SIG-M5 treated with dmso at 0.1 percent for 504 hours (cell line): ENCODE measurements around the gene SERPINB7.
"Not testable (repeated sequence)": the region's sequence is repeated elsewhere in the genome, so short reads cannot be mapped to it uniquely, and the experiment has no call there.

Experiments
- DNase-seq: peaks from one replicate; lab custom pipeline; 2025; ENCODE audit not compliant: unreplicated experiment; lab: John Stamatoyannopoulos, UW

The SERPINB7 gene, protein sequence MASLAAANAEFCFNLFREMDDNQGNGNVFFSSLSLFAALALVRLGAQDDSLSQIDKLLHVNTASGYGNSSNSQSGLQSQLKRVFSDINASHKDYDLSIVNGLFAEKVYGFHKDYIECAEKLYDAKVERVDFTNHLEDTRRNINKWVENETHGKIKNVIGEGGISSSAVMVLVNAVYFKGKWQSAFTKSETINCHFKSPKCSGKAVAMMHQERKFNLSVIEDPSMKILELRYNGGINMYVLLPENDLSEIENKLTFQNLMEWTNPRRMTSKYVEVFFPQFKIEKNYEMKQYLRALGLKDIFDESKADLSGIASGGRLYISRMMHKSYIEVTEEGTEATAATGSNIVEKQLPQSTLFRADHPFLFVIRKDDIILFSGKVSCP

DNA sequence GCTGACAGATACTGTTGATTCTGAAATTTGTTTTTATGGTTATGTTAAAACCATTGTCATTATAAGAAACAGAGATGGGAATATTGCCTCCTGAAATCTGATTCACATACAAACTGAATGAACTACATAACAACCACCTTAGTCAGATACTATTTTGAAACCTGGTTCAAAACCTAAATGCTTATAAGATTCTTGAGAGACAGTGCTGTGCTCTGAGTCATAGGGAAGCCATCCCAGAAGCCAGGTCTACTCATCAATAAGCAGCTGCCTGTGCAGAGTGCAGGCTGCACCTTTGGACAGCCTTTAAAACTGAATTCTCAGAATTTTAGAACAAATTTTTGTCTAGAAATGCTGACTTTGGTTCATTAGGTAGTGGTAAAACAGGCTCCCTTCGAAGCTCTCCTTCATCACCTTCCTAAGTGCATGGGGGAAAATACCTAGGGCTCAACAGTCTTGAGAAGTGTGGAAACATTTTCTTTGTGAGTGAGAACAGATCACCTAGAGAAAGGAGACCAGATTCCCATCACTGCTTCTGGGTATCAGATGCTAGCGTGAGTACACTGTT is at the start of gene SERPINB7:
Gene SERPINB7 (plus strand): TSS at position 253 of the 565 bp plus-strand sequence. CDS start 6,955 bp downstream, outside the sequence.
- no peak for DNase-seq

DNA sequence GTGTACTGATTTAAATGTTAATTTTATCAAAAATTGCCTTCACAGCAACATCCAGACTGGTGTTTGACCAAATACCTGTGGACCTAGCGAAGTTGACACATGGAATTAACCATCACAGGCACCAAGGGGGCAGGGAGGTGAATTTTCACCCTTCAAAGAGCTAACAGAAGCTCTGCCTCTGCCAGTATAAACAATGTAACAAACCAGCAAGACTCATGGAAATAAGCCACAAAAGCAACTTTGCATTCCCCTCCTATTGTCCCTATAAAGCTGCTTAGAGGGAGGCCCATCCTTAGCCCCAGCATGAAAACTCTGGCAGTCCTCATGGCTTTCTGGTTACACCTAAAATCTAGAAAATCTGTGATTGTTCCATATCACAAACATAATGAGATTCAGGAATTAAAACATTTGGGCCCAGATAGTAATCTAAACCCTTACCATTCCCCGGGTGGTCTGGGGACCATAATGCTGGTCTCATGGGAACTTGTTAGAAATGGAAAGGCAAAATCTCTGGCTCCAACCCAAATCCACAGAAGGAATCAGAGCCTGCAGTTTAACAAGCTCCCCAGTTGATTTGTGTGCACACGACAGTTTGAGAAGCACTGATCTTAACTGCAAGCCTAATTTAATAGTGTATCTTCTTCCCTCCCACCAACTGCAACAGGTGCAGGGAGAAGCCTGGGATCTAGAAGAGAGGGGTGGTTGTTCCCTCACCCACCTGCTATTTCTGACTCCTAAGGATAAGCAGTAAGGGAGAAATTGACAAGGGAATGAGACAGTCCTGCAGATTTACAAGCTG is 49.3 kb upstream of the SERPINB7 start:
- DNase-seq, result no peak

DNA sequence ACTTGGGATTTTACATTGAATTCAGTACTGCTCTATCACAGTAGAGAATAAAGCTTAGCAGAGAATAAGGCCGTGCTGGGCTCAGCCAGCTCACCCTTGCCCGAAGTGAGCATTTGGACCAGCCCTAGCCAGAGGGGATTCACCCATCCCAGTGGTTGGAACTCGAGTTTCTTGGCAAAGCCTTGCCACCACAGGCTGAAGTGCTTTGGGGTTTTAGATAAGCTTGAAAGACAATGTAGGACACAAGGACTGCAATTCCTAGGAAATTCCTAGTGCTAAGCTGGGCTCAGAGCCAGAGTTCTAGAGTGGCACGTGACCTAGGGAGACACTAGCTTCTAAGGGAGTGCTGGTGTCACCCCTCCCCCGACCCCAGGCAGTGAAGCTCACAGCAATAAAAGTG is 44.4 kb upstream of the SERPINB7 start:
- no peak for DNase-seq

DNA sequence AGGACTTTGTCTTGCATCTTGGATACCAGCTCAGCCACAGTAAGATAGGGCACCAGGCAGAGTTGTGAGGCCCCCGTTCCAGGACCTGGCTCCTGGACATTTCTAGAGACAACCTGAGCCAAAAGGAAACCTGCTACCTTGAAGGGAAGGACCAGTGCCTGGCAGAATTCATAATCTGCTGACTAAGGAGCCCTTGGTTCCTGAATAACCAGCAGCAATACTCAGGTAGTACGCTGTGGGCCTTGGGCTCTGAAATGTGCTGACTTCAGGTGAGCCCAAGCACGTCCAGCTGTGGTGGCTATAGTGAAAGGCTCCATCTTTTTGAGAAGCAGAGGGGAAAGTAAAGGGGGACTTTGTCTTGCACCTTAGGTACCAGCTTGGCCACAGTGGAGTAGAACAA is 44.0 kb upstream of the SERPINB7 start:
- DNase-seq, result no peak

DNA sequence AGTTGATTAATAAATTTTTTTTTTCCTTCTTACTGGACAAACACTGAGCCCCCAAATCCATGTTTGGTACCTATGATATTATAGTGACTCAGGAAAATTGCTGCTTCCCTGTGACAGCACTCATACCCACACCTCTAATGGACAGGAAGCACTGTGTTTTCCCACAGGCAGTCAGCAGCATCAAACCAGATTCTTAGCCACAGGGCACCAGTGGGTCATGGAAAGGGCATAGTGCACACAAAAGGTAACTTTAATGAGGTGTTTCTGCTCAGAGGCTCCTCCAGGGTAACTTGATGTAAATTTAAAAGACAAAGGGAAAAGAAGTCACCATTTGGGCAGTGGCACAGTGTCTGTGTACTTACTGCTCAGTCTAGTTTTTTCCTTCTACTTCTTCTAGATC is 38.3 kb upstream of the SERPINB7 start:
- no peak for DNase-seq

DNA sequence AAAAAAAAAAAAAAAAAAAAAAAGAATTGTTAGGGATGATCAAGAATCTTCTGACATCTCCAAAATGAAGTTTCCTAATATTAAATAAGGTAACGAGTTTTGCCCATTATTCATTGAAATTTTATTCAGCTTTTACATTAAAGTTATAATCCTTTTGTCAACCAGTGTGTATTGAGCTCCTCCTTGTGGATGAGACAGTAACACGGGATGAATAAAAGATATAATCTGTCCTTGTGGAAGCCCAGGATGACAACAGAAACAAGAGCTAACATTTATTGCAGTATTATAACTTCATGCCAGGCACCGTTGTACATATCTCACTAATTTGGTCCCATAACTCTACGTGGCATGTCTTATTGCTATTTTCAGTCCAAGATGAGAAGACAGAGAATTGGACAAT is 33.4 kb upstream of the SERPINB7 start:
- DNase-seq, result no peak

DNA sequence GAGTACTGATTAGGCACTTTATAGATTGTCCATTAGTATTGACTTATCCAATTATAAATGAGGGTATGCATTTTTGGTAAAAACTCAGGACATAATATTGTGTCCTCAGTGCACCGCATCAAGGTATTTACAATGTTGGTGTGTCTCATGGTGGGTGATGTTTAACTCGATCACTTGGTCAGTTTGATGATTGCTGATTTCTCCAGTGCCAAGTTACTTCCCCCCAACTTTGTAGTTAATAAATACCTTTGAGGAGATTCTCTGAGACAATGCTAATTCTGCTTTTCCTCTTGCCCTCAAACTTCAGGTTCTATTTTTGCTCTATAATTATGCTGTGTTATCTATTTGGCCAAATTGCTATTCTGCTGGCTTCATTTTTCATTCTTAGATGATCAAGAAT is 28.2 kb upstream of the SERPINB7 start:
- no peak for DNase-seq

DNA sequence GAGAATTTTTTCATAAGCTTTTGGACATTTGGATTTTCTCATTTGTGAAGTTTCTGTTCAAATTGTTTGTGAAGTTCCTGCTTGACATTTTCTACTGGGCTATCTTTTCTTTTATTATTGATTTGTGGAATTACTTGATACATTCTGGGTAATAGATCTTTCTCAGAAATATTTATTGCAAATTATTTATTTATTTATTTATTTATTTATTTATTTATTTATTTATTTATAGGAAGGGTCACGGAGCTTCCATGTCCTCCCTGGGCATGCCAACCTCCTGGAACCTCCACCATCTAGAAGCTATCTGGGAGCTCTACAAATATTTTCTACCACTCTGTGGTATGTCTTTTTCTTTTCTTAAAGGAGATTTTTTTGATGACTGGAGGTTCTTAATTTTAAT is 25.7 kb upstream of the SERPINB7 start:
- DNase-seq, result no peak

DNA sequence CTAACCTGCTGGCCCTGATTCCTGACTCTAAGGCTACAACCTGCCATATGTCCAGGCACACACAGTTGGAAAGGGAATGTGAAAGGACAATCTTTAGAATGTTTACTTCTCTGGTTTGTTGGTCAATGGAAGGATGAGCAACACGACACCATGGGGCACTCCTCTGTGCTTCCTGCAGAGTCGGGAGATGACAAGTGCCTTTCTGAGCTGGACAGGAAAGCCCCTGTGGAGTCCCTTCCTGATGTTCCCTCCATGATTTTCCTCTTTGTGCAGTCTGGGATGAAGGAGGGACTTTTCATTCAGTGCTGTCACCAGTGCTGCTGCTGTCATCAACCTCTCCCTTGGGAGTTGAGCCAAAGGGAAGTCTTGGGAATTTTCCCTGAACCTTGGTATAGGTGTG is 22.6 kb upstream of the SERPINB7 start:
- DNase-seq, result no peak

DNA sequence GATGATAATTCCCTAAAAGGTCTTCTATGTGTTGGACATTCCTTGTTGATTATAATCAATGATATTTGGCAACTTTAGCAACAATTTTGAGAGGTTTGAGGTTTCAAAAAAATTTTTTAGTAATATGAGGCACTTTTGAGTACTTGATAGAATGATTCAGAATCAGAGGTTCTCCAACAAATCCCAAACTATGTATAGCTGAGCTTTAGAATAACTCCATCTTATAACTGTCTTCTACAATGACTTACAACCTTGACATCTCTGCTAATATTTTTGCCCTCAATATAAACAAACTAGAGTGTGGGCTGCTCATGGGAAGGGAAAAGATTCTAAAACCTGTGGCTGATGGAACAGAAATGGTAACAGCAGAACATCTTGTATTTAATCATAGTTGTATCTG is 21.5 kb upstream of the SERPINB7 start:
- no peak for DNase-seq

DNA sequence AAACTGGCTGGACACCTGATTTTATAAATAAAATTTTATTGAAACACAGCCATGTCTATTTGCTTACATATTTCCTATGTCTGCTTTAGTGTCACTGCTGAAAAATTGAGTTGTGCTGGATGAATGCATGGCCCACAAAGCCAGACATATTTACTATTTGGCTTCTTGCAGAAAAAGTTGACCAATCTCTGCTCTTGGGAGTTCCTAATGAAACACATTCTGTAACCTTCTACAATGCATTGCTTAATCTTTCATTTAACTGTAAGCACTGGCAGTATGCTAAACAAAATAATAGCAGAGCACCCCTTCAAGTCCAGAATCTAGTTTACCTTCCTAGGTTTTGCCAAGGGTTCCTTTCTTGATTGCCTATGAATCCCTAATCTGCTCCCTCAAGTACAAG is 17.7 kb upstream of the SERPINB7 start:
- DNase-seq, result no peak

DNA sequence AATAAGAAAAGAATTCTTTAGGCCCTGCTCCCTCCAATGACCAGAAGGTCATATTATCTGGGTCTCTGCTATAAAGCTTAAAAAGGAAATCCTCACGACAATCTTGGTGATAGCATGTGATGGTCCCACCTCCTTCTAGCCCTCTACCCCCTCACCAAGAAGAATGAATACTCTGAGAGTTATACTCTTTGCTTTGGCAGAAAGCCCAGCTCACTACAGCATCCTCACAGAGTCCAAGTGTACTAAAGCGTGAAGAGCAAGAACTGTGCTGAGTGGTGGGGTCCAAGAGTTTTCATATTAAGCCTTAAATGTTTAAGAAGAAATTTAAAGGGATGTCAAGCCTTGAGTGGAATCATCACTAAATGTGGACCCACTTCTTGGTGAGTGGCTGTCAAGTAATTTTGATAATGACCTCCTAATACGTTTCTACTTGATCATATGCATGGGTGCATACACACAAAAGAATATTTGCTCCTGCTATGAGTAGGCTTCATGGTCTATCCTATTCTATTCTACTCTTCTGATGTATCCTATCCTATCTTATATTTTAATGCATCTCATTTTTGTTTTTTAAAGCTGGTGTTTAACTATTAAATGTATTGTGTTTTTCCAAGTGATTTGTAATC is 16.5 kb upstream of the SERPINB7 start:
- no peak for DNase-seq

DNA sequence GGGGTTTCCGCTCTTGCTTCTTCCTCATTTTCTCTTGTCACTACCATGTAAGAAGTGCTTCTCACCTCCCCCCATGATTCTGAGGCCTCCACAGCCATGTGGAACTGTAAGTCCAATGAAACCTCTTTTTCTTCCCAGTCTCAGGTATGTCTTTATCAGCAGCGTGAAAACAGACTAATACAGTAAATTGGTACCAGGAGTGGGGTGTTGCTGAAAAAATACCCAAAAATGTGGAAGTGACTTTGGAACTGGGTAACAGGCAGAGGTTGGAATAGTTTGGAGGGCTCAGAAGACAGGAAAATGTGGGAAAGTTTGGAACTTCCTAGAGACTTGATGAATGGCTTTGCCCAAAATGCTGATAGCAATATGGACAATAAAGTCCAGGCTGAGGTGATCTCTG is 15.4 kb upstream of the SERPINB7 start:
- DNase-seq, result not testable (repeated sequence)

DNA sequence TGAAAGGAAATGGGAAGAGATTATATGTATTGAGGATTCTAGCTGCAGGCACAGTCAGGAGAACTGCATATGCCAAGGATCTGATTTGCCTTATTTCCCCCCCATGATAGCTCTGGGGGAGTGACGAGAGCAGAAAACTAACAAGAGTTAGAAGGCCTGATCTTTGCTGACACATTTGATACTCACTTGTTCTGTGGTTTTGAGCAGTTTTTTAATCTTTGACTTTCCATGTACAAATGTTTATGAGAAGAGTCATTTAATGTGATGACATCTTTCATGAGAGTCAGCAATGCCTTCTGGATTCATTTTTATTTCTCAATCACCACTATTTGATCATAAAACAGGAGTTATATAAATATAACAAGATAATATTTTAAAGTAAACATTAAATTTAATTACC is 12.7 kb upstream of the SERPINB7 start:
- no peak for DNase-seq

DNA sequence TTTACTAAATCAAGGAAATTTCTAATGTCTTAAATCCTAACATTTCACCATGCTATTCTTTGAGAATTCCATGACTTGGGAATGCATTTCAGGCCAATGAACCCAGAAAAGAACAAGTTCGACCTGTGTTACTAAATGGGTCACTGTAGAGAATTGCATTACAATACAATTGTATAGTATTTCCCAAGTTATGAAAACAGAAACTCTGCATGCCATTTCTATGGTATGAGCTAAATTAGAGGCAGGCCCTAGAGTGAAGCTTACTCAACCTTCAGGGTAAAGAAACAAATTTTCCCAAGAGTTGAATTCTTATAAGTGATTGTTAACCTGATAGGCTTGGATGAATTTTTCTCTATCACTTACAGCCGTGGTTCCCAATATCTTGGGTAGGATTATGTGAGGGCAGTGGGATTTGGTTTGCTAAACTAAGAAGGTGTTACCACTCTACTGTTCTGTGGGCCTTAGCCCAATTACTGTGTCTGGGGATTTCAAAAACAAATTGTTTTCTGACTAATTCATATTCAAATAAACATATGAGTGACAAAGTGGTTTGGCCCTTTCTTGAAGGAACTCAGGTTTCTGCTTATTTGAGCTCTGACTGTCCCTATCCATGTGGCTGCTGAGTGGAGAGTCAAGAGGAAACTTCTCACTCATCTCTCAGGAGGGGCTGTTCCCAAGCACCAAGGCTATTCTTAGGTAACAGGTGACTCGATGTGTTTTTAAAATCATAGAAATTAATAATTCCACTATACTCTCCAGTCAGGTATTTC is 11.2 kb upstream of the SERPINB7 start:
- no peak for DNase-seq

DNA sequence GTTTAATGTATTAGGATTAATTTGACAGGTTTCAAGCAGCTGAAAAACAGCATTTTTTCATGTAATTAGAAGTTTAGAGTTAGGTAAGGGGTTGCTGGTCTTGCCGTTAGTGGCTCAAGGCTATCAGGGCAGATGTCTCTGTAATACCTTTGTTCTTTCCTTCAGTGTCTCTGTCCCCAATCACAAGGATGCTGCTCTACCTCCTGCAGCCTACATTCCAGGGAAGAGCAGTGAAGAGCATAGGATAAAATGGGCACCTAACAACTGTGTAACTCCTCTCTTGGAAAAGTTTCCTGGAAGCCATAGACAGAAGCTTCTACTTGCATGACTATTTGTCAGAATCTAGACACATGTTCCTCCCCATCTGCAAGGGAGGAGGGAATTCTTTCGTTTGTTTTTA is 9.4 kb upstream of the SERPINB7 start:
- DNase-seq, result no peak

DNA sequence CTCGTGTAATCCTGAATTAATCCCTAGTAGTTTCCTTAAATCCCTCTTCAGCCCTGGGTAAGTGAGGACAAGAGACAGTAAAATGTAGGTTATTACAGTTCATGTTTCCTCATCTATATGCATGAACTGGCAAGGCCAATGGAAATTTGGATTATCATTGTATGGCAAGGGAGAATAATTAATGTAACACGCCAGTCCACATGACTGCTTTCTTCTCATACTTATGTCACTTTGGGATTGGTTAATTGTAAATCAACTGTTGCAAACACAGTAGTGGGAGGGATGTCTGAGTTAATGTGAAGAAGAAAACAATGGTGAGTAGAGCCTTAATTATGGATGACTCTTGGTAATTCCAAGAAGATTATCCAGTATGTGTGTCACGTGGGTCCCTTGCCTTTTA is 1.7 kb upstream of the SERPINB7 start:
- DNase-seq, result no peak

DNA sequence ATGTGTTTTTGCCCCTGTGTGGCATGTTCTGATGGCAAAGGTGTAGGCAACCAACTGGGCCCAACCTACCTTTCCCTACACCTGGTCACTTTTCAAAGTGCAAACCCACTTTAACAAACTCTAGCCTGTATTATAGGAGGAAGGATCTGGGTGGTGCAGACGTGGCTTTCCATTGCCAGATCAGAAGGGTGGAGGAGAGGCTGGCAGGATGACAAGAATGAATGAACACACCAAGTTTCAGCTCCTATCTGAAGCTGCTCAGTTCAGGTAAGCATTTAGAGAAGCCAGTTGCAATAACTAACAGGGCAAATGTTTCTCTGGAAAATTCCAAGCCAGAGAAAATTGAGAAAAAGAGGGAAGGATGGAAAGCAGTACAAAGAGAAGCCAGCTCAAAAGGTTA is 707 bp upstream of the SERPINB7 start:
- DNase-seq, result no peak

DNA sequence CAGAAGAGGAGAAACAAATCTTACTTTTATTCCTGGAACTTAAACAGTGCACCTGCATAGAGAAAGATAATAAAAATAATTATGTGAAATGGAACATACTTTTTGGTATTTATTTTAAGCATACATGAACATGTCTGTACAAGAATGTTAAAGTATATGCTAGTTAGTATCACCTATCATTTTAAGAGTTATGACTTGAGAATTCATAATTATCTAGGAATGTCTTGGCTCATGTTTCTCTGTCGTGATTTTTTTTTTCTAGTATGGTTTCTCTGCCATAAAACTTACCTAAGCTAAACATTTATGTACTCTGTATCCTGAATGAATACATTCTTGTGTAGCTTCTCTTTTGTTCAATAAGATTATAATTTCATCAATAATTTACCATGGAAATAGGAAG is 4.2 kb downstream of the SERPINB7 start:
- DNase-seq, result no peak

DNA sequence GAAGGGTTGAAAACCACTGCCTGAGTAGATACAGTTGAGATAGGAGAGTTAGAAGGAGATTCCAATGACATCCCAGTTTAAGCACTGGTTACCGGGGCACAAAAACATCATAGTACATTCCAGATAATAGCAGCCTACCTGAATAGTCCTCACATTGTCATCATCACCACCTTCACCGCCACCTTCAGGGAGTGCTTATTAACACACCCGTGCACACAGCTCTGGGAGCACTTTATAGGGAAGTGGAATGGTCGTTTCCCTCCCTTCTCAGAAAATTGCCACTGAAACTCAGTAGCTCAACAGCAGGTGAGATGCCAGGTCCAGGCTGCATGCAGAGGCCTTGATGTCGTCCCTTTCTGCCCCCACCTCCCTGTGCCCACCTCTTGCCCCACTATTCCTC is 8.2 kb downstream of the SERPINB7 start:
- no peak for DNase-seq
